ENCODE measurements around the gene CRYAB.
A peak's percentile ranks its signal among the peaks of the same experiment; 100 is the strongest.

The CRYAB gene

GRCh38 chr11:111911563-111912401, at the start of gene CRYAB:
Gene CRYAB (minus strand): TSS chr11:111911770. CDS start chr11:111911724, 46 bp downstream.
- DNase-seq: no peak

DNA sequence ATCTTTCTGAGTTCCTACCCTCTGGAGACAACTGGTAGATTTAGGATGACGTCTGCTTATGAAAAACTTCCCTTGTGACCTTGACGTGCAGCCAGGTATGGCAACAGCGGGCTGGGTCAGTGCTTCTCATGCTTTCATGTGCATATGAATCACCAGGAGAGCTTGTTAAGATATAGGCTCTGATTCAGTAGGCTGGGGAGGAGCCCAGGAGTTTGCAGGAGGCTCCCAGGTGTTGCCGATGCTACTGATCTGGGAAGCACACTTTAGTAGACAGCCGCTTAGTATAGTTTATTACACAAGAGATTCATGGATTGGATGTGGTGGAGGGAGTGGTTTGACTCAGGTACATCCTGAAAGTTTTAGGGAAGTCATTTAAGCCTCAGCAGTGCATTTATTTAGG, 49.3 kb upstream of the CRYAB start:
- DNase-seq: no peak

GRCh38 chr11:111957663-111958444, 46.3 kb upstream of the CRYAB start:
- DNase-seq: no peak

DNA sequence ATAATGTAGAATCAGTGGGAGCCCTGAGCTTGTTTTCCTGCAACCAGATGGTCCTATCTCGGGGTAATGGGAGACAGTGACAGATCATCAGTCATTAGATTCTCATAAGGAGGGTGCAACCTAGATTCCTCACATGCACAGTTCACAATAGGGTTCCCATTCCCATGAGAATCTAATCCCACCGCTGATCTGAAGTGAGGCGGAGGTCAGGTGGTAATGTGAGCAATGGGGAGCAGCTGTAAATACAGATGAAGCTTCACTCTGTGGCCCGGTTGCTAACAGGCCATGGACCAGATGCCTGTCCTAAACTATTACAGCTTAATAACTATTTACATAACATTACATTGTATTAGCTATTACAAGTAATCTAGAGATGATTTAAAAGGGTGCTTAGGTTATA, 42.6 kb upstream of the CRYAB start:
- DNase-seq: no peak

- no peak for DNase-seq
Measured at GRCh38 chr11:111951565-111951964, 40.0 kb upstream of the CRYAB start.

GRCh38 chr11:111949519-111950426, 38.2 kb upstream of the CRYAB start:
- no peak for DNase-seq

GRCh38 chr11:111947143-111947542, 35.6 kb upstream of the CRYAB start:
- no peak for DNase-seq

DNA sequence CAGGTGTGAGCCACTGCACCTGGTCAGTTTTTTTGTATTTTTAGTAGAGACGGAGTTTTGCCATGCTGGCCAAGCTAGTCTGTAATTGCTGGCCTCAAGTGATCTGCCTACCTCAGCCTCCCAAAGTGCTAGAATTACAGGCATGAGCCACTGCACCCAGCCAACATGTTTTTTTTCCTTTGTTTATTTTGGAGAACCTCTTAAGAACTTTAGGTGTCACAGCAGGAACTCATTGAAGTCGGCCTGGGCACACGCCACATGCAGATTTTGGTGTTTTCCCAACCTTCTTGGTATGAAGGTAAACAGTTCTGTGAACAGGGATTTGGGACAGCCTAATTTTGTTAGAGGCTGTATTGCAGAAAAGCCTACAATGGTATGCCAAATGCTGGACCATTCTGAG, 34.9 kb upstream of the CRYAB start:
- no peak for DNase-seq

DNA sequence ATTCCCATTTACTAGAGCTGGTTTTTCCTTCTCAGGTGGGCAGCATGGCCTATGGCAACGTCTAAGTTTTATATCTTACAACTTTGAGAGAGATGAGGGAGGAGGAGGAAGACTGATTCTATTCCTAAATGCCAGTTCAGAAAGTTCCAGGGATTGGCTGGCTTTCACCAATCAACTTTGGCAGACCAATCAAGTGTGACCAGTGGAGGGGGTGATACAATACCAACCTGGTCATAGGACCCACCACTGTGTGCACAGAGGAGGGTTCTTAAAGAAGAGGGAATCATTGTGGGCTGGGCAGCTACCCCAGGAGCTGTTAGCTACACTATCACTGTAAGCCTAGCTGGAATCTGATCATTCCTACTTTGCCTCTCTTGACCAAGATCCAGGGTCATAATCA, 33.6 kb upstream of the CRYAB start:
- no peak for DNase-seq

- DNase-seq: no peak
Measured at GRCh38 chr11:111944651-111945051, 33.1 kb upstream of the CRYAB start.

- no peak for DNase-seq
Measured at GRCh38 chr11:111944139-111944538, 32.6 kb upstream of the CRYAB start.

GRCh38 chr11:111942829-111943228, 31.3 kb upstream of the CRYAB start:
- DNase-seq: no peak

DNA sequence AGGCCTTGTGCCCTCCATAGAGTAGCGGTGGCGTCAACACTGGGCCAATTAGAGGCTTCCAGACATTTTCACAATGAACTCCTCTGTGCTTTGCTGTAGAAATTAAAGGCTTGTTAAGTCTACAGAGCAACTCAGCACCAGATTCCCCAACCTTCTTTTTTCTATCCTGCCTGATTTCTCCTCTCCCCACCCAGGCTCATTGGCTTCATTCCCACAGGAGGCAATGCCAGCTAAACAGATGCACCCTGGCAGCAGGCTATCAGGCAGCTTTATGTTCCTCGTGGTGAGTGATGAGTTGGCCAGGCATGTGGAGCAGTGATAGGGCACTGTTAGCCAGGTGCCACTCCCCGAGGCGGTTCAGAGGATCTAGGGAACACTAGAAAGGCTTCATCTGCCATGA, 30.4 kb upstream of the CRYAB start:
- DNase-seq: no peak

GRCh38 chr11:111939836-111940604, 28.4 kb upstream of the CRYAB start:
- no peak for DNase-seq

GRCh38 chr11:111938687-111939160, 27.2 kb upstream of the CRYAB start:
- peak; percentile 41 for DNase-seq

GRCh38 chr11:111937844-111938243, 26.3 kb upstream of the CRYAB start:
- DNase-seq: no peak

DNA sequence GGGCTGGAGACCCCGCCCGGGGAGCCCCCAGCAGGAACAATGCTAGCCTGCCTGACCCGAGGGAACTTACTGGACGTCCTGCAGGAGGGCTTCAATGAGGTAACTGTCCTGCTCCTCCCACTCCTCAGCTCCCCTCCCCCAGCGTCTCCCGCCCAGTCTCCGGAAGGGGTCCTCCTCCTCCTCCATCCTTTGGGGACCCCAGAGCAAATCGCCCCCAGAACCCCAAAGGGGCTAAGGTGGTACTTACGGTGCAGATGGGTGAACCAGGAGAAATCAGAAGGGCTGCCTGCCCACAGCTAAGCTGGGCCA, 25.8 kb upstream of the CRYAB start:
- DNase-seq: no peak

DNA sequence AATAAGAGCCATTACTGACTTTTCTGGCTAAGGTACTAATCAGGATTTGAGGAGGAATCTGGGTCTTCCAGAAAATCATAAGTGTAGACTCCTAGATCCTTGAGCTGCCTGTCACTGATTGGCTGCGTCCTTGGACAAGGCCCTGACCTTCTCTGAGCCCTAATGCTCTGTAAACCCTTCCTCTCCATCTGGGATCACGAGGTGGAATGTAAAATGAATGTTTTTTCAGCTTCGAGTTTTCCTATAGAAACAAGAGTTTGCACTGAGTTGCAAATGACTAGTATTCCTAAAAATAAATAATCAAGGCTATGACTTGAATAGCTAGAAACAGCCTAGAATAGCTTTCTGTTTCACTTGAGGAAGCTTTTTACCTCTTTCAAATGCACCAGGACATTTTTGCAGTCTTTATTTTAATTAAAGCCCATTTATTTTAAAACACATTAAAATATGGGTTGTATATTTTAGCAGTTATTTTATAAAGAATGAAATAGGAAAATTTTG, 24.5 kb upstream of the CRYAB start:
- no peak for DNase-seq

DNA sequence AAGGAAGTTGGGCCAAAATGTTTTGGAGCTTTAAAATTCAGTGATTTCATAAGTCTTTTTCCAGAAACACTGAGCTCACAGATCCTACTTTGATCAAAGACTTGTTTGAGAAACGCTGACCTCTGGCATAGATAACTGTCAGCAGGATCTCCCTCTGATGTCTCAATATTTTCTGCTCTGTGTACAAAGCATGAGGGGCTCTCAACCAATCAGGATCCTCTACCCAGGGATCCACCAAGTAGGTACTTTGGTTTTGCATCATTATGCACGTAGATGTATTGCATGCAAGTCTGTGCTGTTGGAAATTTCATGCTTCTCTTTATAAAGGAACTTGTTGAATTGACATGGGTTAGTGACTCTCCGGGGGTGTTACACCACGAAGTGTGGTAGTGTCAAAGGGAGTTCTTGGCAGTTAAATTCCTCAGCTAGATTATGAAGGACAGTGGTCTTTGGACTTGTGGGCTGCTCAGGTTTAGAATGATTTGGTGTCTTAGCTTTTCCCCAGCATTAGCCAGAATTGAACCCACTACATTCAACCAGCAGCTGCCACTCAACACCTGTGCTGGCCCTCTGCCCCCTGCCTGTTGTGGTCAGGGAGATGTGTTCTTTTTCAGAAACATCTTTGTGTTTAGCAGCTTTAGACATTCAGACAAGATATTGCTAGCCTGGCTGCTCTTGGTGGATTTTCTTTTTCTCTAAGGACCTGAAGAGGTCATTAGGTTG, 23.9 kb upstream of the CRYAB start:
- DNase-seq: no peak

GRCh38 chr11:111934306-111934705, 22.7 kb upstream of the CRYAB start:
- no peak for DNase-seq

DNA sequence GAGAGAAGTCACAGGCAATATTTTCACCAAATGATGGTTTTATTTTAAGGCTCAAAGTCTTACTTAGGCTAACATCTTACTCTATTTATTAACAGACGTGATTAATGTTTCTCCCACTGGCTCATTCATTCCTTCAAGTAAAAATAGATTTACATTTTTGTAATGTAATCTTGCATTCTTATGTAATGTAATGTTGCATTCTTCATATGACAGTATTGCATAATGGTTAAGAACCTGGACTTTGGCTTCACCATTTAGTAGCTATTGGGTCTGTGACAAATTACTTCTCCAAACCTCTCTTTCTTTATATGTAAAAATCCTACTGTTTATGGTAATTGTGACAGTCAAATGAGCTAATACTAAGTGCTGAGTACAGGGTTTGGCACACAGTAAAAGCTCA, 22.3 kb upstream of the CRYAB start:
- no peak for DNase-seq

Measured in stimulated activated naive CD4-positive, alpha-beta T cell treated with Interleukin-2 at 50 U/mL for 16 hours (primary cell).